Measurements from ENCODE around the gene SIX2.

Gene SIX2

GRCh38 chr2:45000921-45001868 lies 8.1 kb downstream of the SIX2 start:
- ChIA-PET POLR2A (no interaction called here), CTCF (interaction anchor here (1.3 to 4.7 kb wide), 3 partner anchors 17 to 415 kb away, joined by 3 to 18 read pairs (median 7); no protein-coding TSS in a partner anchor)
- no peak for TF ChIP-seq CTCF (IDR thresholded peaks at IDR 0.05; ENCODE audit: control extremely low read depth, extremely low read depth, low read depth, missing control alignments)
- no peak for DNase-seq (ENCODE audit: extremely low spot score)

- TF ChIP-seq CTCF (IDR thresholded peaks at IDR 0.05; ENCODE audit: control extremely low read depth, extremely low read depth, low read depth, missing control alignments): no peak
- DNase-seq (ENCODE audit: extremely low spot score): no peak
- ChIA-PET CTCF (interaction anchor here (1.1 to 4.7 kb wide), 5 partner anchors 16 to 416 kb away, joined by 3 to 18 read pairs (median 5); no protein-coding TSS in a partner anchor), POLR2A (no interaction called here)
Measured at GRCh38 chr2:45000341-45000901, 8.8 kb downstream of the SIX2 start.

- no peak for TF ChIP-seq CTCF (IDR thresholded peaks at IDR 0.05; ENCODE audit: control extremely low read depth, extremely low read depth, low read depth, missing control alignments)
- no peak for DNase-seq (ENCODE audit: extremely low spot score)
- CTCF ChIA-PET: interaction anchor here (1.1 to 4.7 kb wide), 4 partner anchors 15 to 44 kb away, joined by 3 to 18 read pairs (median 5); no protein-coding TSS in a partner anchor
- POLR2A ChIA-PET: no interaction called here
Measured at GRCh38 chr2:44999540-44999939, 9.7 kb downstream of the SIX2 start.

- no peak for TF ChIP-seq CTCF (IDR thresholded peaks at IDR 0.05; ENCODE audit: control extremely low read depth, extremely low read depth, low read depth, missing control alignments)
- POLR2A ChIA-PET: no interaction called here
- CTCF ChIA-PET: interaction anchor here (1.2 to 4.7 kb wide), 2 partner anchors 13 to 24 kb away, joined by 3 to 18 read pairs; no protein-coding TSS in a partner anchor
- no peak for DNase-seq (ENCODE audit: extremely low spot score)
Measured at GRCh38 chr2:44997963-44998362, 11.3 kb downstream of the SIX2 start.

- no peak for DNase-seq (ENCODE audit: extremely low spot score)
- no peak for TF ChIP-seq CTCF (IDR thresholded peaks at IDR 0.05; ENCODE audit: control extremely low read depth, extremely low read depth, low read depth, missing control alignments)
- ChIA-PET POLR2A (no interaction called here), CTCF (interaction anchor here (1.0 to 1.5 kb wide), 2 partner anchors 14 to 514 kb away, joined by 3 to 7 read pairs; no protein-coding TSS in a partner anchor)
Measured at GRCh38 chr2:44996356-44996755, 12.9 kb downstream of the SIX2 start.

- DNase-seq (ENCODE audit: extremely low spot score): no peak
- ChIA-PET CTCF (no interaction called here), POLR2A (no interaction called here)
- TF ChIP-seq CTCF (IDR thresholded peaks at IDR 0.05; ENCODE audit: control extremely low read depth, extremely low read depth, low read depth, missing control alignments): no peak
Measured at GRCh38 chr2:44994377-44994776, 14.9 kb downstream of the SIX2 start.
